GM12878 (cell line): Measurements from ENCODE around the gene RPL7L1. TPM values are rescaled to one million over a fixed set of nuclear protein-coding genes. Genes with fewer than 3 reads are reported as not detected.

Experiments
- ATF7 ChIP-seq: fragments of 450-650 bp; IDR thresholded peaks from 2 replicates; pipeline ENCODE4 v1.6.1; 2016; ENCODE audit warnings: low read depth, mild to moderate bottlenecking
- E4F1 ChIP-seq: fragments of 450-650 bp; IDR thresholded peaks from 2 replicates; pipeline ENCODE4 v1.6.1; 2018; ENCODE audit warnings: borderline replicate concordance, mild to moderate bottlenecking; ENCODE audit not compliant: partially characterized antibody
- ELK1 ChIP-seq: IDR thresholded peaks from 2 replicates; pipeline ENCODE4 v1.6.1; 2012; ENCODE audit warnings: low read depth, low read length, improper control_type of control experiment
- ESRRA ChIP-seq: IDR thresholded peaks from 2 replicates; pipeline ENCODE4 v1.6.1; 2012; ENCODE audit warnings: mild to moderate bottlenecking, low read length, improper control_type of control experiment
- MEF2B ChIP-seq: fragments of 450-650 bp; IDR thresholded peaks from 2 replicates; pipeline ENCODE4 v1.6.1; 2018; ENCODE audit warnings: mild to moderate bottlenecking, moderate library complexity; ENCODE audit not compliant: partially characterized antibody, poor library complexity, severe bottlenecking
- MYC ChIP-seq: IDR thresholded peaks from 2 replicates; pipeline ENCODE4 v1.6.1; 2011; ENCODE audit warnings: mild to moderate bottlenecking, low read length, moderate library complexity, inconsistent platforms; ENCODE audit not compliant: insufficient read depth, insufficient replicate concordance, insufficient read length, severe bottlenecking
- NR2C1 ChIP-seq: fragments of 450-650 bp; IDR thresholded peaks from 2 replicates; pipeline ENCODE4 v1.6.1; 2017; ENCODE audit warnings: antibody characterized with exemption, mild to moderate bottlenecking, moderate library complexity
- PAX8 ChIP-seq: fragments of 450-650 bp; IDR thresholded peaks from 2 replicates; pipeline ENCODE4 v1.6.1; 2017; ENCODE audit warnings: mild to moderate bottlenecking, moderate library complexity
- PBX3 ChIP-seq: IDR thresholded peaks from 2 replicates; pipeline ENCODE4 v1.6.1; 2011; ENCODE audit warnings: mild to moderate bottlenecking, low read depth, low read length, moderate library complexity; ENCODE audit not compliant: insufficient replicate concordance
- PML ChIP-seq: IDR thresholded peaks from 2 replicates; pipeline ENCODE4 v1.6.1; 2012; ENCODE audit warnings: low read length, inconsistent platforms
- RB1 ChIP-seq: fragments of 450-650 bp; formaldehyde crosslinking; IDR thresholded peaks from 2 replicates; pipeline ENCODE4 v1.6.1; 2017; ENCODE audit warnings: mild to moderate bottlenecking, borderline replicate concordance
- RBBP5 ChIP-seq: fragments of 200-600 bp; sonication (generic); conservative IDR thresholded peaks from 2 replicates; pipeline ENCODE4 v1.6.1; 2016
- RFX5 ChIP-seq: IDR thresholded peaks from 2 replicates; pipeline ENCODE4 v1.6.1; 2011; ENCODE audit warnings: low read depth, low read length, improper control_type of control experiment
- SIX5 ChIP-seq: IDR thresholded peaks from 2 replicates; pipeline ENCODE4 v1.6.1; 2011; ENCODE audit warnings: mild to moderate bottlenecking, low read depth, low read length, moderate library complexity; ENCODE audit not compliant: severe bottlenecking
- SUZ12 ChIP-seq: fragments of 200-600 bp; sonication (generic); IDR thresholded peaks from one replicate; pipeline ENCODE4 v1.6.1; 2018; ENCODE audit warnings: antibody characterized with exemption, mild to moderate bottlenecking; ENCODE audit not compliant: unreplicated experiment
- ZBTB33 ChIP-seq: fragments of 450-650 bp; IDR thresholded peaks from 2 replicates; pipeline ENCODE4 v1.6.1; 2017; ENCODE audit warnings: mild to moderate bottlenecking
- ZNF687 ChIP-seq: fragments of 450-650 bp; IDR thresholded peaks from 2 replicates; pipeline ENCODE4 v1.6.1; 2017; ENCODE audit warnings: mild to moderate bottlenecking, moderate library complexity
- polyA plus RNA-seq, 11 experiments: library from polyadenylated mRNA; depleted of rRNA in 4 of 11; unstranded in 6 of 11; stranded (reverse) in 5 of 11; fragments of >200 nt; fragmentation: Nextera tagmentation in 4 of 11; fragmentation: Illumina TruSeq in 1 of 11; extraction: Ambion mirVana in 4 of 11; extraction: Trizol in 1 of 11; gene quantifications; 1 replicate in 1 of 11; 2 replicates in 10 of 11; pipeline versions ENCODE4 v1.2.1 to v1.2.3, GENCODE V29; 2011 to 2016; ENCODE audit warnings: inconsistent platforms in 2 of 11, missing spikeins in 2 of 11, low read depth in 1 of 11
- total RNA-seq, 4 experiments: library from RNA; depleted of rRNA in 3 of 4; stranded (reverse); fragments of >200 nt in 3 of 4; fragmentation: Illumina TruSeq in 1 of 4; extraction: Trizol in 1 of 4; gene quantifications; 2 replicates each; pipeline versions ENCODE4 v1.2.1 to v1.2.3, GENCODE V29; 2013 to 2021

RPL7L1 gene
- total and polyA plus RNA-seq, 10 of the 15 experiments (the other 5 are each of a cell fraction or from before 2014, with no cell fraction given) = 54.1 to 154 (median 104) TPM

GRCh38 chr6:42929821-42930360 lies 50.5 kb downstream of the RPL7L1 start (continued):
- no peak for TF ChIP-seq SUZ12
- peak; percentile 77 for TF ChIP-seq MEF2B
- no peak for TF ChIP-seq NR2C1
- 0 out of 2 replicates have a peak, but pooled peaks have one; percentile 24 for TF ChIP-seq RFX5
- TF ChIP-seq PML = peak; percentile 80
- TF ChIP-seq RB1 = no peak
- TF ChIP-seq MYC = no peak
- TF ChIP-seq SIX5 = no peak
- TF ChIP-seq PAX8 = no peak
- TF ChIP-seq PBX3 = no peak
- no peak for TF ChIP-seq RBBP5
- peak; percentile 31; the same call in 1 of the 2 replicates for TF ChIP-seq ZNF687
- TF ChIP-seq ZBTB33 = no peak
- no peak for TF ChIP-seq E4F1
- TF ChIP-seq ELK1 = no peak
- no peak for TF ChIP-seq ESRRA
- TF ChIP-seq ATF7 = peak; percentile 89
